ENCODE measurements around the gene CREBRF.
A peak's percentile ranks its signal among the peaks of the same experiment; 100 is the strongest.
"Not testable (repeated sequence)": the region's sequence is repeated elsewhere in the genome, so short reads cannot be mapped to it uniquely, and the experiment has no call there.

CREBRF gene

GRCh38 chr5:173089581-173089980 is 33.4 kb downstream of the CREBRF start:
- DNase-seq, result no peak

DNA sequence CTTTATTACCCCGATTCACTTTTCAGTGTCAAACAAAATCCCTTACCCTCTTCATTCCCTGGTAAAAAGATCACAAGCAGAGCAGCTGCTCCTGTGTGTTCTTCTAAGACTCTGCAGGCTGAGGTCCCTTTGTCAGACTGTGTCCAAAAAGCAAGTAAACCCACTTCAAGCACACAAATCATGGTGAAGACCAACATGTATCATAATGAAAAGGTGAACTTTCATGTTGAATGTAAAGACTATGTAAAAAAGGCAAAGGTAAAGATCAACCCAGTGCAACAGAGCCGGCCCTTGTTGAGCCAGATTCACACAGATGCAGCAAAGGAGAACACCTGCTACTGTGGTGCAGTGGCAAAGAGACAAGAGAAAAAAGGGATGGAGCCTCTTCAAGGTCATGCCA is 34.5 kb downstream of the CREBRF start:
- no peak for DNase-seq

DNA sequence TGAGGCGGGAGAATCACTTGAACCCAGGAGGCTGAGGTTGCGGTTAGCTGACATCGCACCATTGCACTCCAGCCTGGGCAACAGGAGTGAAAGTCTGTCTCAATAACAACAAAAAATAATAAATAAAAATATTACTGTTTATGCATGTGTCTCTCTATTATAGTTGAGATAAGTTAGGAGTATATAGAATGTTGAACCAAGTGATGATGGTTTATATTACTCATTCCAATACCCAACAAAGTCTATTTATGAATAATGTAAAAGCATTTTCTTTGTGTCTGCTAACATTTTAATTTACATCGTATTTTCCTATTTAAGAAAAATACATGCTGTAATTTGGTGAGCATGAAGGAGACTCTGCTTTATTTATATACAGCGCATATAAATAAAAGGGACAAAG is 35.8 kb downstream of the CREBRF start:
- no peak for DNase-seq

GRCh38 chr5:173093606-173094005 is 37.5 kb downstream of the CREBRF start:
- no peak for DNase-seq

GRCh38 chr5:173094012-173094661 is 38.0 kb downstream of the CREBRF start:
- no peak for DNase-seq

- DNase-seq, result no peak
These were observed 42.6 kb downstream of the CREBRF start for GRCh38 chr5:173098787-173099186.

DNA sequence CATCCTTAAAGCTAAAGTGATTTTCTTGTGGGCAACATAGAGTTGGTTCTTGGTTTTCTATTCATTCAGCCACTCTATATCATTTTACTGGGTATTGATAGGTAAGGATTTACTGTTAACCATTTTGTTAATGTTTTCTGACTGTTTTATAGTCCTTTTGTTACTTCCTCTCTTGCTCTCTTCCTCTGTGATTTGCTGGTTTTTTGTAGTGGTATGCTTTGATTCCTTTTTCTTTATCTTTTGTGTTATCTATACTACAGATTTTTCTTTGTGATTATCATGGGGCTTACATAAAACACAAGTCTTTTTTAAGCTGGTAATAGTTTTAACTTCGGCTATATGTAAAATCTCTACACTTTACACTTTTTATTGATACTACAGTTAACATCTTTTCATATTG is 43.3 kb downstream of the CREBRF start:
- no peak for DNase-seq

DNA sequence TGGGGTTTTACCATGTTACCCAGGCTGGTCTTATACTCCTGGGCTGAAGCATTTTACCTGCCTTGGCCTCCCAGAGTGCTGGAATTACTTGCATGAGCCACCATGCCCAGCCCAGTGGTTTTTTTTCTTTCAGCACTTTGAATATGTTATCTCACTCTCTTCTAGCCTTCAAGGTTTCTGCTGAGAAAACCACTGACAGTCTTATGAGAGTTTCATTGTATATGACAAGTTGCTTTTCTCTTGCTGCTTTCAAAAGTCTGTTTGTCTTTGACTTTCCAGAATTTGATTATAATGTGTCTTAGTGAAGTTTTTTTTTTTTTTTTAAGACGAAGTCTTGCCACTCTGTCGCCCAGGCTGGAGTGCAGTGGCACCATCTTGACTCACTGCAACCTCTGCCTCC is 45.1 kb downstream of the CREBRF start:
- no peak for DNase-seq

DNA sequence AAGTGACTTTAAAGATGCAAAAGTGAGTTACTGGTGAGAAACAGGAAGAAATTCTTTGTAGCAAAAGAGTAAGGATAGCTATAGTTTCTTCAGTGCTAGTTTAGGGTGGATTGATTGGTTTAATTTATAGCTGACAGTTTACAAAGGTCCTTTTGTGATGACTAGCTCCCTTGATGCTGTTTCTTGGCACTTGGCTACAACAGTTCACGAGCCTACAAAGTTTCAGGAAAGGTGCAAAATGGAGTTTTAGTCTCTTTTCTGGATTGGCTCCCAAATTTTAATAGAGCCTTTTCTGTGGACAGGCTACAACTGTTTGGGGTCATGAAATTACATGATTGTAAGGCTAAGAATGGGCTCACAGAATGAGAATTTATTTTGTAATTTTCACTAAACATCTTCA is 47.3 kb downstream of the CREBRF start:
- no peak for DNase-seq

DNA sequence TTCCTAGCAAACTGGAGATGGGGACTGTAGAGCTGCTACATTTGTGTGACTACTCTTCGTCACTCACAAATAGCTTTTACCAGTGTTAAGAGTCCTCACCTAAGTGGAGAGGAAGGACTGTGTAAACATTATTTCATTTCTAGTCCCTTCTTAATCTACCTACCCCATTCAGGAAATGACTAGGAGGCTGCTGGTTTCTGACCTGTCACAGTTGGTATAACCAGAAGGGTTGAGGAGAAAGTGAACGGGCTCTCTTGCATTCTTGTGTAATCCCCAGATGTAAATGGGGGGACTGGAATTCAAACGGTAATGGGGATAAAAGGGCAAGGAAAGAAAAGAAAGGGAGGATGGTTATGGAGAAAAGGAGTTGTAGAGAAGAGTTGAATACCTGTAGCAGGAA is 52.8 kb downstream of the CREBRF start:
- DNase-seq, result no peak

DNA sequence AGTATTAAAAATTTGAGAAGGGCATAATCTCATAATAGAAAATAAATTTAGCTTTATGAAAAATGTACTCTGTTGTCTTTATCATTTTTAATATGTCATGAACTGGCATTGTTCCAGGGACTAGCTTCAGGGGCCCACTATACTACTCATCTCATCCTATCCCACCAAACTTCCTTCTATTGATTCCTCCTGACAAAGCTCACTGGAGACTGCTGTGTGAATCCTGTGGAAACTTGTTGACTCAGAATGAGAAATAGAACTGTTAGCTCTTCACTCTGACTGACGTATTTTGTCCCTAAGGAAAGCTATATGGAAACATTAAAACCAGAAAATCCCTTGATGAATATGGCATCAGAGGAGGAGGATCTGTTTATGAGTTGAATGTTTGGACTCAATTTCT is 58.4 kb downstream of the CREBRF start:
- no peak for DNase-seq

GRCh38 chr5:173119719-173120118 is 63.6 kb downstream of the CREBRF start:
- no peak for DNase-seq

GRCh38 chr5:173123416-173123815 is 67.3 kb downstream of the CREBRF start:
- no peak for DNase-seq

GRCh38 chr5:173132166-173132565 is 76.0 kb downstream of the CREBRF start:
- not testable (repeated sequence) for DNase-seq

GRCh38 chr5:173138707-173139106 is 82.6 kb downstream of the CREBRF start:
- no peak for DNase-seq

DNA sequence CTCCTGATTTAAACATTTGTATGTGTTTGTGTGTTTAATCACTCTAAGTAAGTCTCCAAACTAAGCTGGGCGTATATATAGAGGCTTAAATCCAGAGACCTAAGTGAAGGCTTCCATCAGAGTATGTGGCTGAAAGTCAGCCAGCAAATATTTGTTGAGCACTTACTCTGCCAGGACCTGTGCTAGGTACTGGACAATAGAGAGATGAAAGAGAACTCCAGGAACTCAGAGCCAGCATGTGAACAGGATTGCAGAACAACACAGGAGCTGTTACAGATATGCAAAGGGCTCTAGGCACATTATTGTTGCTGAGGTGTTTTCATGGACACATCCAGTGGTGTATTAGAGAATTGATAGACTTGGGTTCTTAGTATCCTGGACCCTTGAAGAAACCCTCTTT is 83.5 kb downstream of the CREBRF start:
- no peak for DNase-seq

DNA sequence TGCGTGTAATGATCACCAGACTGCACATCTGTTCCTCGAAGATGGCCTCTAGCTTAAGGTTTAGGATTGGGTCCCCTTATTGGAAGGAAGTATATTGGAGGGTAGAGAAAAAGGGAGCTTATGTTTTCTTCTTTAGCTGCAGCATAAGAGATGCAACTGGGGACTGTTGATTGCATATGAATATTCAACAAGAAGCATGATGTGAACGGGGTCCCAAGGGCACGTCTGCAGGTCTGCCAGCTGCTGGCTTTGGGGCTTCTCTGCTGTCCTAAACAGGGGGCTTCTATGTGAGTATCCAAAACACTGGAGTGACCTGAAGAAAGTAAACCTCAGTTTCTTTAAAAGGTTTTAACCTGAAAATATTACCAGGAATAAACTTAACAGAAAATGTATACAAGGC is 84.6 kb downstream of the CREBRF start:
- no peak for DNase-seq

- DNase-seq, result no peak
These were observed 87.4 kb downstream of the CREBRF start for GRCh38 chr5:173143567-173143966.

- DNase-seq, result peak; percentile 93
These were observed 88.3 kb downstream of the CREBRF start, which contains the start of gene BNIP1 for GRCh38 chr5:173144200-173145176. BNIP1 (plus strand) TSS chr5:173144531; CDS start chr5:173144546, 15 bp downstream.

- no peak for DNase-seq
These were observed 92.2 kb downstream of the CREBRF start for GRCh38 chr5:173148354-173148753.

GRCh38 chr5:173152547-173152946 is 96.4 kb downstream of the CREBRF start:
- DNase-seq, result no peak

DNA sequence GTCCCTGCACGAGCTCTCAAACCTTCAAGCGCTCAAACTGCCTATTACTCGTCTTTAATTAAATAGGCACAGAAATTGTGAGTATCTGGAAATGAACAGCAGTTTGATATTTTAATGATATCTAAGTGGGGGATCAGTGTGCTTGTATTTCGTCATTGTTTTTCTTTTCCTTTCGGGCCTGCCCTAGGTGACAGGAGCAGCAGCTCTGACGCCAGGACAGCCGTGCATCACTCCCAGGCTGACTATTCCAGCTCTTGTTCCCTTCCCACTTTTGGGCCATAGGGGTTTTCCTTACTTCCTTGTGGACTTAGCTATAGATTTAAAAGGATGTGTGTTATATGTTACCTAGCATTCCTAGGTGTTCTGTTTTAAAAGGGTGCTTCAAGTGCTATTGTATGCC is 97.7 kb downstream of the CREBRF start:
- no peak for DNase-seq

DNA sequence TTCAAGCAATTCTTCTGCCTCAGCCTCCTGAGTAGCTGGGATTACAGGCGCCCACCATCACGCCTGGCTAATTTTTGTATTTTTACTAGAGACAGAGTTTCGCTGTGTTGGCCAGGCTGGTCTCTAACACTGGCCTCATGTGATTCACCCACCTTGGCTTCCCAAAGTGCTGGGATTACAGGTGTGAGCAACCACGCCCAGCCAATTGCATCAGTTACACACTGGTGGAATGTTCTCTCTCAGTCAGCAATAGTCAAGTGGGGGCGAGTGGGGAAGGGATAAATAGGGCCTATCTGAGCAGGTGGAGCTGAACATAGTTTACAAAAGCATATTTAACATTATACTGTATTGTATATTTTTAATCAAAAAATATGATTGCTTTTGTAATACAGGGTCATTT is 98.5 kb downstream of the CREBRF start:
- not testable (repeated sequence) for DNase-seq

- no peak for DNase-seq
These were observed 99.8 kb downstream of the CREBRF start for GRCh38 chr5:173155912-173156311.

Data from cerebellar nuclear complex (tissue), 1 donor.